HG03378 (cell line): ENCODE data around the gene EGFL8.
"Not testable (repeated sequence)": the region's sequence is repeated elsewhere in the genome, so short reads cannot be mapped to it uniquely, and the experiment has no call there.

Experiments used
- ATAC-seq: cut with Tn5 transposase; IDR thresholded peaks from one replicate; pipeline ENCODE4 v1.9.1; 2021; ENCODE audit warnings: mild to moderate bottlenecking, moderate library complexity; ENCODE audit not compliant: unreplicated experiment

The EGFL8 gene

GRCh38 chr6:32182555-32182981 is 18.2 kb downstream of the EGFL8 start:
- ATAC-seq: no peak

GRCh38 chr6:32183030-32183429 is 18.6 kb downstream of the EGFL8 start:
- ATAC-seq: no peak

- no peak for ATAC-seq
Observed at GRCh38 chr6:32183483-32184083, 19.2 kb downstream of the EGFL8 start.

GRCh38 chr6:32184084-32184640 is 19.8 kb downstream of the EGFL8 start, which contains the start of gene AGER:
Gene AGER (minus strand): TSS chr6:32184253. CDS start chr6:32184222, 31 bp downstream.
- no peak for ATAC-seq

GRCh38 chr6:32185681-32186131 is 21.3 kb downstream of the EGFL8 start:
- not testable (repeated sequence) for ATAC-seq

GRCh38 chr6:32186151-32186840 is 21.9 kb downstream of the EGFL8 start:
- not testable (repeated sequence) for ATAC-seq

- no peak for ATAC-seq
Observed at GRCh38 chr6:32187009-32187709, 22.8 kb downstream of the EGFL8 start.

GRCh38 chr6:32187725-32188380 is 23.5 kb downstream of the EGFL8 start:
- not testable (repeated sequence) for ATAC-seq

GRCh38 chr6:32188381-32189068 is 24.1 kb downstream of the EGFL8 start:
- no peak for ATAC-seq

GRCh38 chr6:32189069-32189741 is 24.8 kb downstream of the EGFL8 start:
- no peak for ATAC-seq

- ATAC-seq: no peak
Observed at GRCh38 chr6:32189742-32190053, 25.3 kb downstream of the EGFL8 start.

GRCh38 chr6:32190054-32190851 is 25.9 kb downstream of the EGFL8 start, which contains the start of gene PBX2:
Gene PBX2 (minus strand): TSS chr6:32190202. CDS start chr6:32189915, 287 bp downstream.
- ATAC-seq: no peak

- no peak for ATAC-seq
Observed at GRCh38 chr6:32190911-32191677, 26.7 kb downstream of the EGFL8 start.

- ATAC-seq: no peak
Observed at GRCh38 chr6:32191696-32192607, 27.6 kb downstream of the EGFL8 start.

GRCh38 chr6:32192608-32193039 is 28.2 kb downstream of the EGFL8 start, which contains the start of gene GPSM3:
Gene GPSM3 (minus strand): TSS chr6:32192643. CDS start chr6:32192513, 130 bp downstream.
- no peak for ATAC-seq

GRCh38 chr6:32193096-32193495 is 28.7 kb downstream of the EGFL8 start:
- not testable (repeated sequence) for ATAC-seq

GRCh38 chr6:32194388-32194787 is 30.0 kb downstream of the EGFL8 start:
- no peak for ATAC-seq
